Measurements from ENCODE around the gene TRIM8.

- TF ChIP-seq BRCA1 (IDR thresholded peaks at IDR 0.05) (no peak), BRCA1 (CRISPR knock-in tag; IDR thresholded peaks at IDR 0.05) (no peak), ZSCAN29 (IDR thresholded peaks at IDR 0.05) (no peak)
These were observed 29.0 kb downstream of the TRIM8 start for GRCh38 chr10:102673236-102673818.
